HG03558 (cell line): Measurements from ENCODE around the gene KIDINS220.

ENCODE experiments used
- ATAC-seq: cut with Tn5 transposase; IDR thresholded peaks from one replicate; pipeline ENCODE4 v1.9.1; 2021; ENCODE audit warnings: moderate number of reproducible peaks; ENCODE audit not compliant: unreplicated experiment; ENCODE audit errors: extremely low read depth

Gene KIDINS220

GRCh38 chr2:8679827-8680731, 157.3 kb downstream of the KIDINS220 start:
- ATAC-seq = no peak

- no peak for ATAC-seq
These were observed 157.9 kb downstream of the KIDINS220 start for GRCh38 chr2:8679567-8679826.
